SKM-1 treated with dmso at 0.1 percent for 144 hours (cell line): ENCODE data around the gene EHD2.
"Not testable (repeated sequence)": the region's sequence is repeated elsewhere in the genome, so short reads cannot be mapped to it uniquely, and the experiment has no call there.

Experiments used
- DNase-seq: peaks from one replicate; lab custom pipeline; 2025; ENCODE audit not compliant: unreplicated experiment; lab: John Stamatoyannopoulos, UW

Gene EHD2

DNA sequence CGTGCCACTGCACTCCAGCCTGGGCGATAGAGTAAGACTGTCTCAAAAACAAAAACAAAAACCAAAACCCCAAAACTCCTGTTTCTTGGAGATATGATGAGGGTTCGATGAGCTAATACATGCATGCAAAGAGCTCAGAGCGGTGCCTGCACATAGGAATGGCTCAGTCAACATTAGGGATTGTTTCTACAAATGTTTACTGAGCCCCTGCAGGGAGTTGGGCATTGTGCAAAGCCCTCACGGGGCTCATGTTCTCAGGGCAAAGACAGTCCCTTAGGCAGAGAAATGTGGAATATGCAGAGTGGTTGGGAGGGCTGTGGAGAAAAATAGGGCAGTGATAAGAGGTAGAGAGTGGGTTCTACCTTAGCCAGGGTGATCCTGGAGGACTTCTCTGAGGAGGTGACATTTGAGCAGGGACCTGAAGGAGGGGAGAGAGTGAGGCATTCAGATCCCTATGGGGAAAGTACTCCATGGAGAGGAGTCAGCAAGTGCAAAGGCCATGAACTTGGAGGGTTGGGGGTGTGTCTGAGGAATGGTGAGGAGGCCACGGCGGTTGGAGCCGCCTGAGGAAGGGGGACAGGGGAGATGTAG lies 1.5 kb upstream of the EHD2 start:
- DNase-seq: no peak

GRCh38 chr19:47714339-47714738 lies 1.1 kb downstream of the EHD2 start:
- no peak for DNase-seq

DNA sequence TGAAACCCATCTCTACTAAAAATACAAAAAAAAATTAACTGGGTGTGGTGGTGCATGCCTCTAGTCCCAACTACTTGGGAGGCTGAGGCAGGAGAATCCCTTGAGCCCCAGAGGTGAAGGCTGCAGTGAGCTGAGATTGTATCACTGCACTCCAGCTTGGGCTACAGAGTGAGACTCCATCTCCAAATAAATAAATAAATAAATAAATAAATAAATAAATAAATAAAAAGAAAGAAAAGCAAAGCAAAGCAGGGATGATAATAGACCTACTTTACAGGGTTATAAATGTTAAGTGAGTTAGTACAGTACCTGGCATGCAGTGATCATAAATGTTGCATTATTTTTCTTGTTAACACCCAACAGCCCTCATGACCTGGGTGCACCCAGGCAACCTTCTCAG lies 1.6 kb downstream of the EHD2 start:
- not testable (repeated sequence) for DNase-seq

- DNase-seq: no peak
Observed at GRCh38 chr19:47716270-47716937, 3.2 kb downstream of the EHD2 start.

GRCh38 chr19:47718415-47719046 lies 5.3 kb downstream of the EHD2 start:
- DNase-seq: not testable (repeated sequence)

DNA sequence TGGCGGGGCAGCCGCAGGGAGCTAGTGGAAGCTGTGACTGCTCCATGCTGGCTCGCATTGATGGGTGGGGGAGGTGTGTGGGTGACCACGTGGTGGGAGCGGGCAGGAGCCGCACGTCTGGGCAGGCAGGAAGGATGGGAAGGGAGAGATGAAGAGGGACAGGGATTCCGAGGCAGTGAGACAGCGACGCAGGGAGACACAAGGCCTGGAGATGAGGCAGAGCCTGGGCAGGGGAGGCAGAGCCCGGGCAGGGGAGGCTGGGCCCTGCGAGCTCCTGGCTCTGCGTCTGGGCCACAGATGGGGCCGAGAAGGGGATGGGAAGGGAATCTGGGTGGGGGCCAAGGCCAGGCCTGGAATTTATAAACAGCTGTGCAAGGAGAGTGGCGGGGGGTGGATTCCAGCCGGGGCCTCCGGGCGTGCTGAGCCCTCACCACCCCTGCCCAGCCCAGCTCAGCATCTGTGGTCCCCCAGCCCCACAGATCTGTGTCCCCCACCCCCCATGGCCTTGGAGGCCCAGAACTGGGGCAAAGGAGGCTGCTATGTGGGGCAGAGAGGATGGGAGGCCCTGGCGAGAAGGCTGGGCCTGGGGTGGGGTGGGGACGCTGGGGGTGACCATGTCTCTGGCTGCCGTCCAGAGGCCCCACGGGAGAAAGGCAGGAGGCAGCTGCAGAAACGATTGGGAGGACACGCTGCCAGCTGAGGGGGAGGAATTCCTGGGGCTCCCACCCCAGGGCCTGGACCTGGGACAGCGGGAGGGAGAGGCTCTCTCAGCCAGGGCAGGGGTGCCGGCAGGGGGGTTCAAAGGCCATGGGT lies 6.0 kb downstream of the EHD2 start:
- DNase-seq: no peak

DNA sequence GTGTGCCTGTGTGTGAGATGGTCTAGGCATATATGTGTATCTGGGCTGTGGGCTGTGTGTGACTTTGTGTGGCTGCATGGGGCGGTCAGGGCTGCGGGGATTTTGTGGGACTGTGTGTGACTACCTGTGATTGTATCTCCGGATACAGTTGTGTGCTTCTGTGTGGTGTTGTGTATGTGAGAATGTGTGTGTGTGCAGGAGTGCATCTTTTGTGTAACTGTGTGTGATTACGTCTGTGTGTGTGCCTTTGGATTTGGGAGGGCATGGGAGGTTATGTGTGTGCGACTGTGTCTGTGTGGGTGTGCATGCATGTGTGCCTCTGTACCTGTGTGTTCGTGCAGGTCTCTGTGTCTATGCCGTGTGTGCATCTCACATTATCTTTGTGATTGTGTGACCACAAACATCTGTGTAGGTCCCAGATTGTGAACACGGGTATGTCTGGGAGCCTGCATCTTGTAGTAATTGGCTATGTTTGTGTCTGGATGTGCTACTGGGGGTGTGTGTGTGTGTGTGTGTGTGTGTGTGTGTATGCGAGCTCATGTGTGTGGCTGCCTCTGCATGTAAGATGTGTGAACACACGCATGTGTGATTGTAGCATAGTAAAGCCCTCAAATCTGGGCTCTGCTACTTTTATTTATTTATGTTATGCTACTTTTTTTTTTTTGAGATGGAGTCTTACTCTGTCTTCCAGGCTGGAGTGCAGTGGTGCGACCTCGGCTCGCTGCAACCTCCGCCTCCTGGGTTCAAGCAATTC lies 7.6 kb downstream of the EHD2 start:
- no peak for DNase-seq

- peak; percentile 29 for DNase-seq
Observed at GRCh38 chr19:47723581-47723940, 10.3 kb downstream of the EHD2 start.

- peak; percentile 73 for DNase-seq
Observed at GRCh38 chr19:47725759-47726401, 12.7 kb downstream of the EHD2 start.

DNA sequence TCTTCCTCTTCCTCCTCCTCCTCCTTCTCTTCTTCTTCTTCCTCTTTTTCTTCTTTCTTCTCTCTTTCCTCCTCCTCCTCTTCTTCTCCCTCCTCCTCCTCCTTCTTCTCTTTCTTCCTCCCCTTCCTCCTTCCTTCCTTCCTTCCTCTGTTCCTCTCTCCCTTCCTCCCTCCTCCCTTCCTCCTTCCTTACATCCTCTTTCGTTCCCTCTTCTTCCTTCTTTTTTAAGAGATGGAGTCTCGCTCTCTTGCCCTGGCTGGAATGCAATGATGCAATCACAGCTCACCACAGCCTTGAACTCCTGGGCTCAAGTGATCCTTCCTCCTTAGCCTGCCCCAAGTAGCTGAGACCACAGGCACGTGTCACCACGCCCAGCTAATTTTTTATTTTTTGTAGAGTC lies 13.2 kb downstream of the EHD2 start:
- DNase-seq: peak; percentile 76

DNA sequence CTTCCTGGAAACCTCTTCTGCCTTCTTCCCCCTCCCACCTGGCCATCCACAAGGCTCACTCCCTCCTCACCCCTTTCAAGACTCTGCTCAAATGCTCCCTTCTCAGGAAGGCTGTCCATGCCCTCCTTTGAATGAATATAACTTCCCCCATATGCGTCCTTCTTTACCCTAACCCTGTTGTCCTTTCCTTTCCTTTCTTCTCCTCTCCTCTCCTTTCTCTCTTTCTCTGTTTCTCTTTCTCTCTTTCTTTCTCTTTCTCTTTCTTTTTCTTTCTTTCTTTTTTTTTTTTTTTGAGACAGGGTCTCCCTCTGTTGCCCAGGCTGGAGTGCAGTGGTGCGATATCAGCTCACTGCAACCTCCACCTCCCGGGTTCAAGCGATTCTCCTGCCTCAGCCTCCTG lies 15.1 kb downstream of the EHD2 start:
- DNase-seq: not testable (repeated sequence)

DNA sequence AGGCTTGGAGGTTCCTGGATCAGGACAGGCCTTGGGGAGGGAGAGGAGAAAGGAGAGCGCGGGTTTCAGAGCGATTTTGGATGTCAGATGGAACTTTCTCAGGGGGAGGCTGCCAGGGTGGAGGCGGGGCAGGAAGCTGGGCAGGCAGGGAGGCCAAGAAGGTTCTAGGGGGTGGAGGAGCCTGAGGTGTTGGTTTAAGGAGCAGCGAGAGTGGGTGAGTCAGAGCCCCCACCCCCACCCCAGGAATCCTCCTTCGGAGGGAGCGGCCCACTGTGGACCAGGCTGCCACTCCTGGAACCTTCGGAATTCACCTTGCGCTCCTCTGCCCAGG lies 16.2 kb downstream of the EHD2 start:
- DNase-seq: no peak

DNA sequence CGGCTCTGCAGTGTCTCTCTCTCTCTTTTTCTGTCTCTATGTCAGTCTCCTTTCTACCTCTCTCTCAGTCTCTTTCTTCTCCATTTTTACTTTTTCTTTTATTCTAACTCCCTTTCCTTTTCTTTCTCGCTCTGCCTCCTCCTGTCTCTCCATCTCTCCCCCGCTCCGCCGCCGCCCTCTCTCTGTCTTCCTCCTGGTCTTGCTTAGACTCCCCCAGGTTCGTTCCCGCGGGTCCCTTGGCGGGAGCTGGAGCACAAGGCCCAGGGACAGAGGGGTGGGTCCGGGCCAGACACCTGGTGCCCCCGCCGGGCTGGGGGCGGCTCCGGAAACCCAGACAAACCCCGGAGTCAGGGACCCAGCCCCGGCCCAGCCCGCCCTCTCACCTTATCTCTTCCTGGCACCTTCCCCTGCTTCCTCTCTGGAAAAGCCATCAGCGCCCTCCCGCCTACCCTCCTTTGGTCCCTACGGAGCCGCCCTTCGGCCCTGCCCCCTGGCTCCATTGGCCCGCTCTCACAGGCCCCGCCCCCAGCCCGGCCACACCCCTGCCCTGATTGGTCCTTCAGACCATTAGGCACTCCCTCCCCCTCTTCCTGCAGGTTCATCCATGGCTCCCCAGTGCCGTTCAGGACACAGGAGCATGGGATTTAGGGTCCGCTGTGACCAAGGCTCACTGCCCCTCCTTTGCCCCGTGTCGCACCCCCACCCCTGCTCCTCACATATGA lies 16.7 kb downstream of the EHD2 start:
- peak; percentile 24 for DNase-seq

GRCh38 chr19:47730521-47730889 lies 17.3 kb downstream of the EHD2 start:
- no peak for DNase-seq

DNA sequence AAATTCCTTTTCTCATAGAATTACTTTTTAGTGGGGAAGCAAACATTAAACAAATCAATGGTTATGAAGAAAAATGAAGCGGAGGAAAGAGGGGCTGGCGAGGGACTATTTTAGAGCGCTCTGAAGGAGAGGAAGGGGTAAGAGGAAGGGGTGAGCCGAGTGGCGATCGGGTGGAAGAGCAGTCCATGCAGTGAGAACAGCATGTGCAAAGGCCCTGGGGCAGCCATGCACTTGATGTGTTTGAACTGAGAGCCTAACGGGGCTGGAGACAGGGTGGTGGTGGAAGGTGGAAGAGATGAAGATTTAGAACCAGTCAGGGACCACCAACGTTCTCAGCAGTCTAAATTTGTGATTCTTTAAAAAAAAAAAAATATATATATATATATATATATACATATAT lies 17.7 kb downstream of the EHD2 start:
- DNase-seq: no peak

DNA sequence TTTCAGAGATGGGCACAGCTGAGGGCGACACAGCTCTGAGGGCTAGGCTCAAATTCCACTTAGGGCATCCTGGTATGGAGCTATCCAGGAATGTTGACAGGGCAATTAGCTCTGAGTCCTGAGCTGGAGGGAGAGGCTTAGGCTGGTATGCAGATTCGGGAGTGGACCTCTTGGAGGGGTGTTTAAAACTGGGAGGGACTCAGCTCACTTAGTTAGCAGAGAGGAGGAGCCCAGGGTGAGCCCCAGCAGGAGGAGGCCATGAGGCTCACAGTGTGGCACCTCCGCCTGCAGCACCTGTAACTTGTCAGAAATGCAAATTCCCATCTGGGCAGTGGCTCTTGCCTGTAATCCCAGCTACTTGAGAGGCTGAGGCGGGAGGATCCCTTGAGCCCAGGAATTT lies 21.9 kb downstream of the EHD2 start:
- no peak for DNase-seq

GRCh38 chr19:47740866-47741519 lies 27.8 kb downstream of the EHD2 start:
- no peak for DNase-seq

DNA sequence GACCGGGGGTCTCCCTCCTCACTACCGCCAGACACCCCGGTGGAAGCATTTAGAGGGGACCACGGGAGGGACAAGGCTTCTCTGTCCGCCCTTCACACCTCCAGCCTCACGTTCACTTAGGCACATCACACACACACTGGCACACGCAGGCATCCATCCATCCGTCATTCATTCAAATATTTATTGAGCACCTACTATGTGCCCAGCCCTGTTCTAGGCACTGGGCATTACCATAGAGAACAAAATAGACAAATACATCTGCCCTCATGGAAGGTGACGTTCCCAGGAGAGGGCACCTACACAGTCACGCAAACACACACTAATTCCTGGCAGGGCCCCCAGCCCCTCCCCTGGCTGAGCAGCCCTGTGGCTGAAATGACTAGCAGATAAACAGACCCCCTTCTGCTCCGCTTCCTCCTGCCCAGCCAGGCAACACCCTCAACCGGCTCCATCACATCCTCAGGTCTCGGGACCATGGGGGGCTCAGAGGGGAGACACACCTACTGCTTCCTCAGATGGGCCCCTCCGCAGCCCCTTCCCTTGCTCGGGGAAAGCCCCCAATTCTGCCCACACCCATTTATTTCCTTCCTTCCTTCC lies 28.4 kb downstream of the EHD2 start:
- no peak for DNase-seq

- DNase-seq: no peak
Observed at GRCh38 chr19:47742634-47743033, 29.4 kb downstream of the EHD2 start.
